Suppressor macrophage (primary cell): ENCODE measurements around the gene ADAMTS17.

Experiments
- DNase-seq, 4 experiments: peaks; one replicate each; pipeline ENCODE4 v3.0.0-alpha.2; 2020 to 2022

Gene ADAMTS17

GRCh38 chr15:100221471-100222348, 120.1 kb downstream of the ADAMTS17 start:
- DNase-seq, result no peak

- DNase-seq, result no peak
Observed at GRCh38 chr15:100220058-100220768, 121.6 kb downstream of the ADAMTS17 start.

DNA sequence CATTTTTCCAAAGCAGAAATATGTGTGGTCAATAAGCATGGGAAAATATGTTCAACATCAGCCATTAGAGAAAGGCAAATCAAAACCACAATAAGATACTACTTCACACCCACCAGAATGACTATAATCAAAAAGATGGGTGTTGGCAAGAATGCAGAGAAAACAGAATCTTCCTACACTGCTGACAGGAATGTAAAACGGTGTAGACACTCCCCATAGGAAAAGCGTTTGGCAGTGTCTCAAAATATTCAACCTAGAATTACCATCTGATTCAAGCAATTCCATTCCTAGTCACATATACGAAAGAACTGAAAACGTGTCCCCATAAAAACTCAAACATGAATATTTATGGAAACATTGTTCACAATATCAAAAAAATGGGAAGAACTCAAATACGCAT, 123.3 kb downstream of the ADAMTS17 start:
- DNase-seq, result no peak

GRCh38 chr15:100216182-100216581, 125.6 kb downstream of the ADAMTS17 start:
- DNase-seq, result no peak

DNA sequence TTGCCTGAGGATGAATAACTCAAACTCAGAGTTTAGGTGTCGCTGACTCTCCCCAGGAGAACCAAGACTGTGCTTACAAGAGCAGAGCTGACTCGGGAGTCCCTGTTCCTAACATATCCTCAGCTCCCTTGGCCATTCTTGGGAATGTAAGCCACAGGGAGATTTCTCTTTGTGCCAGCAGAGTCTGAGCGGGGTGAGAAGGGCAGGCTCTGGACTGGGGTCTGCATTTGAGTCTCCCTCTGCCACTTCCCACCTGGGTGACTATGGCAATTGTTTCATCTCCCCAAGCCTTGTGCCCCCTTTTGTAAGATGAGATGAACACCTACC, 126.0 kb downstream of the ADAMTS17 start:
- DNase-seq, result no peak

- DNase-seq, result no peak
Observed at GRCh38 chr15:100215031-100215842, 126.5 kb downstream of the ADAMTS17 start.

DNA sequence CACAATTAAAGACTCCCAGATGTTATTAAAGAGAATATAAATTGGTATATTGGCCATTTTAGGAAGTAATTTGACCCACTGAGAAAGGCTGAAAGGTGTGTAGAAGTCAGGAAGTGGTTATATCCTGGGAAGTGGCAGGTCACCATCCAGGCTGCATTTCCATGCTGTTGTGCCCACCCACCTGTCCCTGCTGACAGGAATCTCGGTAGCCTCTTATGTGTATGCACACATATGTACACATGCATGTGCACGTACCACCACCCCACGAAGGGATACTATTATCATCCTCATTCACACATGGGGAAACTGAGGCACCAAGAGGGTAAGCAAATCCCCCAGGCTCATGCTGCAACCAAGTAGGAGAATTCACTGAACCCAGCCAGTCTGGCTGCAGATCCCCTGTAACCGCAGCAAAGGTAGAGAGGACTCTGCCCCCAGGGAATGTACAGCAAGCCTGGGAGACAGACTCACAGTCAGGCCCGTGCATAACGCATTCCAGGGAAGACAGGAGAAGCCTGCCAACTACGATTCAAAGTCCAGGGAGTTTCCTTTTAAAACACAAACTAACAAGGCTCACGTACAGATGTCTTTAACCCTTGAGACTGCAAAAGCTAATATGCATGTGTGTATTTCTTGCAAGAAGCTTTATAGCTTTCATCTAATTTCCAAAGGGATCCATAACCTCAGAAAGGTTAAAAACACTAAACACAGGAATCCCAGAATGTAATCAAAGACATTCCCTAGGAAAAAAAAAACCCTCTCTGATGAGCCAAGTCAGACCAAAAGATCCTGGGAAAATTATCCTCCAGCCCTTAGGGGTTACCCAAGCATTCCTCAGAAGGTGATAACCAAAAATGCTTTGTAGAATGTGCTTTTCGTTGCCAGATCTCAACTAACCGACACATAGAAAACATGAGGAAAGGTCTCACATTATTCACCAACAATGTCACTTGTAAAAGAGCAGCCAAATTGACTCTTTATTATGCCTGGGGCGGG, 129.6 kb downstream of the ADAMTS17 start:
- DNase-seq, result no peak

DNA sequence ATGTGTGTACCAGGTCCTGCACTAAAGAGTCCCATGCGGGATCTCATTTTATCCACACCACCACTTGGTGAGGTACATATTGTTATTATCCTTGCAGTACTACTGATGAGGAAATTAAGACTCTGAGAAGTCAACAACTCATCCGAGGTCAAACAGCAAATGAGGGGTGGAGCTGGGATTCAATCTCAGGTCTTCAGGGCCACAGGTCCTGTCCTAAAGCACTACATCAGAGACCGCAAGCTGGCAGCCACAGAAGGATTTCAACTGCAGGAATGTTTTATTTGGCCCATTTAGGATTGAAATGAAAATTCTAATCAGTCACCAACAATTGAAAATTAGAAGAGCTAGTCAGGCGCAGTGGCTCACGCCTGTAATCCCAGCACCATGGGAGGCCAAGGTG, 131.4 kb downstream of the ADAMTS17 start:
- no peak for DNase-seq

DNA sequence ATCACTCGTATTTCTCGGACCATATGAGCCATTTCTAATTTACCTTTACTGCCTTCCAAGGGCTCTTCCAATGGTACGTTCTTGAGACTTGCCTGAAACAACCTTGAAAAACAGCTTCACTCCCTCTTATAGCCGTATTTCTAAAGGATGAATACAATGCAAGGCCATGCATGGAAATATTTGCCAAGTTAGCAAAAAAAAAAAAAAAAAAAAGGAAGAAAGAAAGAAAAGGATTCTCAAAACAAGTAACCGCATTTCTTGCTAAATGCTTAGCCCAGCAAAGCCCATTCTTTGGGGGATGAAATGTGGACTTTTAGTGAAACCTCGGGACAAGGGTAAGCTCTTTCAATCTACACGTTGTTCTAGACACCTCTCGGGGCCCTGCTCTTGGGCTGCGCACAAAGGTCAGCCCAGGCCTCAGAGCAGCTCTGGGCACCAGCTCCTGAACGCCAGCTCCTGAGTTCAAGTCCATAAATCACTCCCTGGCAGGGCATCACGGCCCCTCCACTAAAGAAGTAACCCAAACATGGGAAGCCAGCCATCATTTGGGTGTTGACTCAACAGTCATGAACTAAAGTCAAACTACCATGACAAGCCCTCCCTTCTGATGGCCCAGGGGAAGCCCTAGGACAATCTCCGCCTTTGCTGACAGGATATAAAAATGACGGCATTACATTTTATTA, 132.7 kb downstream of the ADAMTS17 start:
- DNase-seq, result no peak

DNA sequence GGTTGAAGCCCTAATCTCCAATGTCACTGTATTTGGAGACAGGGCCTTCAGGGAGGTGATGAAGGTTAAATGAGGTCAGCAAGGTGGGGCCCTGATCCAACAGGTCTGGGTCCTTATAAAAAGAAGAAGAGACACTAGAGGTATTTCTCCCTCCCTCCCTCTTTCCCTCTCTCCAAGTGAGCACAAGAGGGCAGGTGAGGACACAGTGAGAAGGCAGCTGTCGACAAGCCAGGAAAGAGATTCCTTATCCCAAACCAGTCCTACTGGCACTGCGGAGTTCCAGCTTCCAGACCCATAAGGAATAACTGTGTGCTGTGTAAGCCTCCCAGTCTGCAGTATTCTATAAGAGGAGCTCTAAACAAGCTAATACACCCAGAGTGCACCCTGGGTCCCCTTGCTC, 134.7 kb downstream of the ADAMTS17 start:
- DNase-seq, result no peak

GRCh38 chr15:100206643-100207042, 135.1 kb downstream of the ADAMTS17 start:
- DNase-seq, result no peak

GRCh38 chr15:100205549-100206295, 136.1 kb downstream of the ADAMTS17 start:
- no peak for DNase-seq

- no peak for DNase-seq
Observed at GRCh38 chr15:100204771-100205170, 137.0 kb downstream of the ADAMTS17 start.

DNA sequence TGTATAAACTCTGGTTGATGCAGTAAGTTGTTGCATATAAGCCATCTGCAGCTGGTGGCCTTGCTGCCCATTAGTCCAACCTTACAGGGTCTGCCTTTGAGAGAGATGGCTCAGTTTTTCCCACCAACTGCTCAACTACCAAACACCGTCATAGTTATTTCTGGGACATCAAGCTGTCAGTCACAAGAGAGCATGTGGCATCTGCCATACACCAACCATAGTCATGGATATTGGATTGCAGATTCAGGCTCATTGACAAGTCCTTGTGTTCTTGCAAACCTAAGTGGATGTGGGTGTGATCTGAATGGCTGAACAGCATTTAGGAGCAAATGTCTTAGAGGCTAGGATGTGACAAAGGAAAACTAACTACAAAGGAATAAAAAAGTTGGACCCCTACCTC, 137.6 kb downstream of the ADAMTS17 start:
- DNase-seq, result no peak

DNA sequence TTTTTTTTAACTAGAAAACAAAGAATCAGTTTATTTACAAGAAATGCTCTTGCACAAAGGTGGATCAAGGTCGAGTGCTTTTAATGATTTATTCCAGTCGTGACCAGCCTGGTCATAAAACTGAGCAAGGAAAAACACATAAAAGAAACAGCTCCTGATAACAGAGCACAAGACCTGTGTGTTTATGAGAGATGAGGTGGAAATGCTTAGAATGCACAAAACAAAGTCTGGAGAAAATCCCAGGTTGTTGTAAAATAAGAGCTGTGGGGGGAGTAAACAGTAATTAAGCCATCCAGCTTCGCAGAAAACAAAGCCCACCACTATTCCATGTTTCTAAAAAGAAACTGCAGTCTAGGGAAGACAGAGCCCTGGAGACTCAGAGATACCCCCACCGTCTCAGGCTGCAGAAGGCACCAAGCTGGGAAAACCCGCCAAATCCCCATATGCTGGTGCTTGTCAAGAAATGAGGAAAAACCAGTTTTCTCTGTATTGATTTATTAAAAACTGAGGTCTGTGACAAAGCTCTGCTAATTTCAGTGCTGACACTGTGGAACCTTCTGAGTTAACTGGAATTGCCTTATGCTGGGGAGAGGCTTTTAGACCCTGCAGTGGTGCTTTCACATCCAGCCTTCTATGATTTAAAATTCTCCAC, 139.3 kb downstream of the ADAMTS17 start:
- no peak for DNase-seq

DNA sequence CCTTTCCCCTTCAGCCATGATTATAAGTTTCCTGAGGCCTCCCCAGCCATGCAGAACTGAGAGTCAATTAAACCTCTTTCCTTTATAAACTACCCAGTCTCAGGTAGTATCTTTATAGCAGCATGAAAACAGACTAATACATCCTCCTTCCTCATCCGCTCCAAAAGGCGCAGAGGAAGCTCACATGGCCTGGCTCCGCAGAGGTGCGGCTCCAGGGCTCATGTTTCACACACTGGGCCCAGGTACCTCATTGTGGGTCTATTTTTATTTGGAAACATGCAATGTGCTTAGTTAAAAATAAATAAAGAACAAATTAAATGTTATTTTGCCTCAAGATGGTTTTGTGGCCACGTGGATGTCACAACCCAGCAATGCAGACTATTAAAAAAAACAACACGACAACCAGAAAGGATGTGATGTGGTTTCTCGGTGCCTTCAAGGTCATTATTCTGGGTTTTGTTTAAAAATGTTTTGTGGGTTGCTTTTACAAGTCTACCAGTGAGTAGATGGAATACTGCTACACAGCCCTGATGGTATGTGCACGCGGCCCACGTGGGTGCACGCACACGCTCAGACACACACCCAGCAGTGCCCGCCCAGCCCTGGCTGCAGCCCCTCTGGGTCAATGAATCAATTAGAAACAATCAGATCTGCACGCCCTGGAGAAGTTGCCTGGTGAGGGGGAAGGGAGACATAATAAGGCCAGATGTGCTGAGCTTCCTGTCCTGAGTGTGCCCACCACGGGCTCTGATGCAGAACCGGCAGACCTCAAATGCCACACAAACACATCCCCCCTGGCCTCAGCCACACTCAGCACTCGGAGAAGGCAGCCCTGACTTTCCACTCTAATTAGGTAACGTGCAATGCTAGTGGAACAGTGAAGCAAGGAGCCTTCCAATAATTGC, 140.1 kb downstream of the ADAMTS17 start:
- DNase-seq, result no peak

DNA sequence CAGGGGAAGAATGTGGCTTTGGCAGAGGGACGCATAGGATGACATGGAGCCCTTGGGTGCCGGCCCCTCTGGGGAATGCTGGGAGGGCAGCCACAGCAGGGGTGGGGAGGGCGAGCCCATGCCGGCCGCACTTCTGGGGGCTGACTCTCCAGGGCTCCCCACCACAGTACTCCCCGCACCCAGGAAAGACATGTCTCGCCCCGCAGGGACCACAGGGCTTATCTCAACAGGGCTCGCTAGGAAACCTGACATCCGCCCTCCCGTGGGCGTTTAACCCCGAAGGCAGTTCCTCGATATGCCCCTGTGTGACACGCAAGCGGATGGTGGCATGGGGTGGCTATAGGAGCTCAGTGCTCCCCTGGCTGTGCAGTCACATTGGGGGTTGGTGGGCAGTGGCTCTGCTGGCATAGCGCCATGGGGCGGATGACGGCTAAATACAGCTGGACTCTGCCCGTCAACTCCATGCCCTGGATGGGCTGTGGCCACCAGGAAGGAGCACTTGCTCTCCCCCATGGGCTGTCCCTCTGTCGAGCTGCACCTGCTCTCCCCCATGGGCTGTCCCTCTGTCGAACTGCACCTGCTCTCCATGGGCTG, 141.4 kb downstream of the ADAMTS17 start:
- no peak for DNase-seq

DNA sequence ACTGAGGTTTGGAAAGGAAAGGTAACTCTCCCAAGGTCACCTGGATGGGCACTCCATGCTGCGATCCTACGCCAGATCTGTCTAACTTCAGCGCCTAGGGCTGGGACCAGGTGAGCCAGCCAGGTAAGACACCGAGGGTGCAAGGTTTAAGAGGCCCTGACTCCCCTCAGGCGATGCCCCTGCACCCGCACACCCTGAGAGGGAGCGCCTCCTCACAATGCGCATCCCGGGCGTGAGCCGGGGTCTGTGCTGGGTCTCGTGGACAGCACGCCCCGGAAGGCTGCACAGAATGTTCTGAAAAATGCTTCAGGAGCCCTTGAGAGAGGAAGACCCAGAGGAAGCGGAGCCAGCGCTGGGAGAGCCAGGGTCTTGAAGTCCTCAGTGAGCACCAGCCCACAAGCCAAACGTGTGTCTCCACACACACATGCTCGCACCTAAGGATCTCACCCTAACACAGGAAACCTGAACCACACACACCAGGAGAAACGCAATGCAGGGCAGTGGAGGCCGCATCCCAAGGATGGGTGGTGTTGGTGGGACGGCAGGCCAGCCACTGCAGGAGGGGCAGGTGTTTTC, 142.0 kb downstream of the ADAMTS17 start:
- no peak for DNase-seq
